Hepatocyte (in vitro differentiated cells): ENCODE data around the gene RASL10B. TPM values are rescaled to one million over a fixed set of nuclear protein-coding genes. Genes with fewer than 3 reads are reported as not detected.

Source experiments
- DNase-seq: peaks from one replicate; pipeline ENCODE4 v3.0.0-alpha.2; 2016; ENCODE audit warnings: low spot score
- H2AFZ ChIP-seq: fragments of 200-600 bp; sonication (generic); 2 replicates; pipeline ENCODE4 v1.6.0; 2016; ENCODE audit warnings: antibody characterized with exemption, mild to moderate bottlenecking
- H3K27ac ChIP-seq: fragments of 200-600 bp; sonication (generic); 2 replicates; pipeline ENCODE4 v1.5.1; 2016; ENCODE audit warnings: mild to moderate bottlenecking
- H3K27me3 ChIP-seq: fragments of 200-600 bp; sonication (generic); 2 replicates; pipeline ENCODE4 v1.6.1; 2016
- H3K36me3 ChIP-seq: fragments of 200-600 bp; sonication (generic); replicated peaks from 2 replicates; pipeline ENCODE4 v1.5.1; 2016; ENCODE audit warnings: low read depth; ENCODE audit not compliant: insufficient read depth
- H3K4me1 ChIP-seq: fragments of 200-600 bp; sonication (generic); 2 replicates; pipeline ENCODE4 v1.5.1; 2016; ENCODE audit warnings: mild to moderate bottlenecking, moderate library complexity; ENCODE audit not compliant: insufficient read depth
- H3K4me2 ChIP-seq: fragments of 200-600 bp; sonication (generic); 2 replicates; pipeline ENCODE4 v1.6.0; 2016
- H3K4me3 ChIP-seq: fragments of 200-600 bp; sonication (generic); 2 replicates; pipeline ENCODE4 v1.5.1; 2016; ENCODE audit warnings: mild to moderate bottlenecking
- H3K79me2 ChIP-seq: fragments of 200-600 bp; sonication (generic); 2 replicates; pipeline ENCODE4 v1.6.0; 2017; ENCODE audit warnings: mild to moderate bottlenecking
- H3K9me2 ChIP-seq: fragments of 200-600 bp; sonication (generic); replicated peaks from 2 replicates; pipeline ENCODE4 v1.6.0; 2017; ENCODE audit warnings: mild to moderate bottlenecking; ENCODE audit not compliant: insufficient read depth
- H3K9me3 ChIP-seq: fragments of 200-600 bp; sonication (generic); 2 replicates; pipeline ENCODE4 v1.5.1; 2016; ENCODE audit warnings: low read depth, mild to moderate bottlenecking
- H4K20me1 ChIP-seq: fragments of 200-600 bp; sonication (generic); 2 replicates; pipeline ENCODE4 v1.6.0; 2016; ENCODE audit warnings: mild to moderate bottlenecking; ENCODE audit not compliant: insufficient read depth, poor library complexity, severe bottlenecking
- EZH2 ChIP-seq: fragments of 200-600 bp; sonication (generic); IDR thresholded peaks from 2 replicates; pipeline ENCODE4 v1.6.1; 2016; ENCODE audit warnings: antibody characterized with exemption, mild to moderate bottlenecking, borderline replicate concordance
- EZH2phosphoT487 ChIP-seq: fragments of 200-600 bp; sonication (generic); IDR thresholded peaks from one replicate; pipeline ENCODE4 v1.6.1; 2018; ENCODE audit warnings: antibody characterized with exemption, mild to moderate bottlenecking, low read depth, moderate library complexity; ENCODE audit not compliant: unreplicated experiment, severe bottlenecking
- WGBS: methylation state at CpG from one replicate; pipeline ENCODE4 v1.1.6; 2016; ENCODE audit warnings: low lambda C conversion rate; ENCODE audit errors: missing lambda C conversion rate; 5-methylcytosine and 5-hydroxymethylcytosine counted together
- polyA plus RNA-seq: library from polyadenylated mRNA; unstranded; fragments of >200 nt; fragmentation: Nextera tagmentation; extraction: Ambion mirVana; gene quantifications from 2 replicates; pipeline ENCODE4 v1.2.1, GENCODE V29; 2016
- total RNA-seq: library from RNA; depleted of rRNA; stranded (reverse); fragments of >200 nt; gene quantifications from 2 replicates; pipeline ENCODE4 v1.2.3, GENCODE V29; 2014
- TF ChIP-seq, protein P1 (sequence below): fragments of 200-600 bp; sonication (generic); IDR thresholded peaks from 2 replicates; pipeline ENCODE4 v1.5.1; 2016; ENCODE audit warnings: antibody characterized with exemption, mild to moderate bottlenecking; ENCODE audit not compliant: poor library complexity

Gene RASL10B
- total and polyA plus RNA-seq, 2 experiments from 2014 or later, result 7.1 to 7.6 TPM

DNA sequence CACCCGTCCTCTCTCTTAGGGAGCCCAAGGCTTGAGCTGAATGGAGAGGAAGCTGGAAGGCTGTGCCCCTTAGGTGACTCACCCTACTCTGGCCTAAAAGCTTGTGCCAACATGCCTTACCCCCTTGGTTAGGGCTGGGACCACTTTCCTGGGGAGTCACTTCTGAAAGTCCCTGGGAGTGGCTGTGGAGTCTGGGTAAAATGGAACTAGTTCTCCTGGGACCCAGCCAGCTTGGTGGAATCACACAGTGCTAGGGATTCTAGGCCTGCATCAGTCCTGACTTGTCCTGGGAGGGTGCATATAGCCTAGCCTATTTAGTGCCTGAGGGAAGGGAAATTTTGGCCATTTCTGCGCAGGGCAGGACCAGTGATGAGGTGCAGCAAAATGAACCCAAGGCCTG is 53.5 kb downstream of the RASL10B start:
- WGBS, result 96% methylated on average over 2 of the region's 2 CpGs
- TF ChIP-seq EZH2phosphoT487, result no peak
- no peak for TF ChIP-seq EZH2
- TF ChIP-seq, protein P1, sequence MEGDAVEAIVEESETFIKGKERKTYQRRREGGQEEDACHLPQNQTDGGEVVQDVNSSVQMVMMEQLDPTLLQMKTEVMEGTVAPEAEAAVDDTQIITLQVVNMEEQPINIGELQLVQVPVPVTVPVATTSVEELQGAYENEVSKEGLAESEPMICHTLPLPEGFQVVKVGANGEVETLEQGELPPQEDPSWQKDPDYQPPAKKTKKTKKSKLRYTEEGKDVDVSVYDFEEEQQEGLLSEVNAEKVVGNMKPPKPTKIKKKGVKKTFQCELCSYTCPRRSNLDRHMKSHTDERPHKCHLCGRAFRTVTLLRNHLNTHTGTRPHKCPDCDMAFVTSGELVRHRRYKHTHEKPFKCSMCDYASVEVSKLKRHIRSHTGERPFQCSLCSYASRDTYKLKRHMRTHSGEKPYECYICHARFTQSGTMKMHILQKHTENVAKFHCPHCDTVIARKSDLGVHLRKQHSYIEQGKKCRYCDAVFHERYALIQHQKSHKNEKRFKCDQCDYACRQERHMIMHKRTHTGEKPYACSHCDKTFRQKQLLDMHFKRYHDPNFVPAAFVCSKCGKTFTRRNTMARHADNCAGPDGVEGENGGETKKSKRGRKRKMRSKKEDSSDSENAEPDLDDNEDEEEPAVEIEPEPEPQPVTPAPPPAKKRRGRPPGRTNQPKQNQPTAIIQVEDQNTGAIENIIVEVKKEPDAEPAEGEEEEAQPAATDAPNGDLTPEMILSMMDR, result no peak
- Histone ChIP-seq H3K4me3 (no peak overlapping the region), H3K4me2 (no peak overlapping the region), H2AFZ (no peak overlapping the region), H3K79me2 (no peaks in the 10 kb centered on the region), H3K9me2 (no peaks in the 10 kb centered on the region), H3K27me3 (no peaks in the 10 kb centered on the region), H3K36me3 (no peaks in the 10 kb centered on the region), H4K20me1 (no peaks in the 10 kb centered on the region), H3K27ac (no peak overlapping the region), H3K9me3 (no peaks in the 10 kb centered on the region), H3K4me1 (peaks cover 43% of the 10 kb centered on the region)
- no peak for DNase-seq

- Histone ChIP-seq H3K9me3 (no peaks in the 10 kb centered on the region), H2AFZ (no peak overlapping the region), H3K9me2 (no peaks in the 10 kb centered on the region), H3K4me3 (no peak overlapping the region), H3K4me1 (peaks cover 43% of the 10 kb centered on the region), H3K36me3 (no peaks in the 10 kb centered on the region), H3K27me3 (no peaks in the 10 kb centered on the region), H3K79me2 (no peaks in the 10 kb centered on the region), H3K27ac (peak overlapping the region; percentile 41), H4K20me1 (no peaks in the 10 kb centered on the region), H3K4me2 (peak overlapping the region; percentile 30)
- TF ChIP-seq, protein P1, result no peak
- TF ChIP-seq EZH2phosphoT487 (no peak), EZH2 (no peak)
- 7% methylated on average over 3 of the region's 3 CpGs for WGBS
- DNase-seq, result peak; percentile 28
These were observed 55.5 kb downstream of the RASL10B start for GRCh38 chr17:35786941-35787432.

- H3K79me2 ChIP-seq, result no peaks in the 10 kb centered on the region
- TF ChIP-seq, protein P1, result no peak
- no peak for TF ChIP-seq EZH2
- TF ChIP-seq EZH2phosphoT487, result no peak
- no peak overlapping the region for H2AFZ ChIP-seq
- peak; percentile 66 for DNase-seq
- WGBS, result 29% methylated on average over 2 of the region's 2 CpGs
- no peaks in the 10 kb centered on the region for H3K9me2 ChIP-seq
- no peak overlapping the region for H3K4me3 ChIP-seq
- H3K27me3 ChIP-seq, result peaks cover 13% of the 10 kb centered on the region
- H4K20me1 ChIP-seq, result no peaks in the 10 kb centered on the region
- peaks cover 35% of the 10 kb centered on the region for H3K4me1 ChIP-seq
- H3K9me3 ChIP-seq, result no peaks in the 10 kb centered on the region
- H3K4me2 ChIP-seq, result peak overlapping the region; percentile 10
- peak overlapping the region; percentile 54 for H3K27ac ChIP-seq
- no peaks in the 10 kb centered on the region for H3K36me3 ChIP-seq
These were observed 57.3 kb downstream of the RASL10B start for GRCh38 chr17:35788477-35789368.
